ENCODE measurements around the gene ROBO1. TPM values are rescaled to one million over a fixed set of nuclear protein-coding genes. Genes with fewer than 3 reads are reported as not detected.

The ROBO1 gene
- polyA plus RNA-seq, 1 experiment, result 33.9 TPM

DNA sequence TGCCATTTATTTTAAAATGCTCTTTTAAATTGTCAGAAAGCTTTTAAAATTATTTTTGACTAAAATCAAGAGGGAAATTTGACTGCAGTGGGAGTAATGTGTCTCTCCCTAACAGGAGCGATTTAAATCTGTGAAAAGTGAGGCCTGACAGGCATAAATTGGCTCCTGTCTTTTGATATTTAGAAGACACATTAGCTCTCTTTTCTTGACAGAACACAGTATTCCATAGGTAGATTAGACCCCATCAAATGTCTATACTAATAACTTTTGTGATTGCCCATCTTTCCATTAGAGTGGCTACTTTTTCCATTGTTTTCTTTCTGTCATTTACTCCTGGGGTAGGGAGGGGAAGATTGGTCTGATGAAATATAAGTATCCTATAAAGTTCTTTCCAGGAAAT is 866.3 kb downstream of the ROBO1 start:
- no peaks in the 10 kb centered on the region for H3K27me3 ChIP-seq (ENCODE audit: control insufficient read depth, insufficient read depth, low read length)
- no peaks in the 10 kb centered on the region for H3K36me3 ChIP-seq (ENCODE audit: control insufficient read depth, insufficient read depth, low read length)
- TF ChIP-seq, protein P1, sequence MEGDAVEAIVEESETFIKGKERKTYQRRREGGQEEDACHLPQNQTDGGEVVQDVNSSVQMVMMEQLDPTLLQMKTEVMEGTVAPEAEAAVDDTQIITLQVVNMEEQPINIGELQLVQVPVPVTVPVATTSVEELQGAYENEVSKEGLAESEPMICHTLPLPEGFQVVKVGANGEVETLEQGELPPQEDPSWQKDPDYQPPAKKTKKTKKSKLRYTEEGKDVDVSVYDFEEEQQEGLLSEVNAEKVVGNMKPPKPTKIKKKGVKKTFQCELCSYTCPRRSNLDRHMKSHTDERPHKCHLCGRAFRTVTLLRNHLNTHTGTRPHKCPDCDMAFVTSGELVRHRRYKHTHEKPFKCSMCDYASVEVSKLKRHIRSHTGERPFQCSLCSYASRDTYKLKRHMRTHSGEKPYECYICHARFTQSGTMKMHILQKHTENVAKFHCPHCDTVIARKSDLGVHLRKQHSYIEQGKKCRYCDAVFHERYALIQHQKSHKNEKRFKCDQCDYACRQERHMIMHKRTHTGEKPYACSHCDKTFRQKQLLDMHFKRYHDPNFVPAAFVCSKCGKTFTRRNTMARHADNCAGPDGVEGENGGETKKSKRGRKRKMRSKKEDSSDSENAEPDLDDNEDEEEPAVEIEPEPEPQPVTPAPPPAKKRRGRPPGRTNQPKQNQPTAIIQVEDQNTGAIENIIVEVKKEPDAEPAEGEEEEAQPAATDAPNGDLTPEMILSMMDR (IDR thresholded peaks at IDR 0.05; ENCODE audit: insufficient read depth, low read depth, low read length), result no peak
- H3K4me3 ChIP-seq (ENCODE audit: low read depth, low read length), result no peak overlapping the region
- ChIA-PET POLR2A (no interaction called here), CTCF (no interaction called here)
- no peak for DNase-seq (ENCODE audit: low read depth)

DNA sequence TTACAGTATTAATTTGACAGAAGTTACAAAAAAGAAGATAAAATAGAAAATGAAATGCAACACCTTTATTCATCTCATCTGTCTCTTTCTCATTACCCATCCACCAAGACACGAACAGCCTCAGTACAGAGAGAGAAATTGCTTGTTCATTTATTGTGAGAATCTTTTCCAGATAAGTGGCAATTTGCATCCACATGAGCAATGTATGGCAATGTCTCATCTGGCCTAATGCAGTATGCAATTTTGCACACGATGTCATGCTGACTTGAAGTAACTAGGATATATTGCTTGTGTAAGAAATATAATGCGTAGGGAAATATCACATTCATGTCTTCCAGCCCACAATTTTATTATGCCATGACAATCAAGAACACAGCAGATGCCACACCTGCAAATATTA is 866.9 kb downstream of the ROBO1 start:
- no peak overlapping the region for H3K4me3 ChIP-seq (ENCODE audit: low read depth, low read length)
- no peaks in the 10 kb centered on the region for H3K36me3 ChIP-seq (ENCODE audit: control insufficient read depth, insufficient read depth, low read length)
- H3K27me3 ChIP-seq (ENCODE audit: control insufficient read depth, insufficient read depth, low read length), result no peaks in the 10 kb centered on the region
- TF ChIP-seq, protein P1 (IDR thresholded peaks at IDR 0.05; ENCODE audit: insufficient read depth, low read depth, low read length), result no peak
- POLR2A ChIA-PET, result no interaction called here
- no peak for DNase-seq (ENCODE audit: low read depth)
- CTCF ChIA-PET, result no interaction called here

DNA sequence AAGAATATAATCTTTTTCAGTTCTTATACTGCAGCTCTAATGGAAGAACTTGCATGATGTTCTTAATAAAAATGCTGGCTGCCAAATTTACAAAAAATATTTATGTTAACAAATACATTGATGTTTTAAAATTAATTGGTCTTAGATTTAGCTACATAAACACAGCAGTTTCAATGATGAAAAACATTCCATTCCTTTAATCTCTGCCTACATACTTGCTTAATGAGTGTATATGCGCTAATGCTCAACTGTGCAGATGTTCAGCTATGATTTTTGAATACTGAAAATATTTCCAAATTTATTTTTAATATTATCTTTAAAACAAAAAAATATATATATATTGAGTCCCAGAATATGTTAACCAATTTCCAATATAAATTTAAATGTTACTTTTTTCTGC is 867.4 kb downstream of the ROBO1 start:
- POLR2A ChIA-PET, result no interaction called here
- DNase-seq (ENCODE audit: low read depth), result no peak

DNA sequence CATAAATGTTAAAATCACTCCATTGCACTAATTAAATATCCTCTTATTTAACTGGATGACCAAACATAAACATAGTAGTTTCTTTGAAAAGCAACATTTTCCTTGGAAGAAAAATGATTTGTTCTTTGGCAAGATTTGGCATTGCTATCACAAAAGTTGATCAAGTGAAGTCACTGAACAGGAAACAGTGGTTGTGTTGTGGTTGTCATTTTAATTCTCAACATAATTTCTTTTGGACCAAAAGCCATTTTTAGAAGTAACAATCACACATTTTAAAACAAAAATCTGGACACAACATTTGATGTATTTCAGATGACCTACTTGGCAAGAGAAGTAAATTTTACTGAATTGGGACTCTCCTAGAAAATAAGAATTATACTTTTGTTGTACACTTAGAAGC is 872.3 kb downstream of the ROBO1 start:
- no peaks in the 10 kb centered on the region for H3K36me3 ChIP-seq (ENCODE audit: control insufficient read depth, insufficient read depth, low read length)
- H3K27me3 ChIP-seq (ENCODE audit: control insufficient read depth, insufficient read depth, low read length), result no peaks in the 10 kb centered on the region
- TF ChIP-seq, protein P1 (IDR thresholded peaks at IDR 0.05; ENCODE audit: insufficient read depth, low read depth, low read length), result no peak
- ChIA-PET CTCF (no interaction called here), POLR2A (no interaction called here)
- DNase-seq (ENCODE audit: low read depth), result no peak
- H3K4me3 ChIP-seq (ENCODE audit: low read depth, low read length), result no peak overlapping the region

More for the DNA sequence above, 867.4 kb downstream of the ROBO1 start:
- no peaks in the 10 kb centered on the region for H3K27me3 ChIP-seq (ENCODE audit: control insufficient read depth, insufficient read depth, low read length)
- H3K36me3 ChIP-seq (ENCODE audit: control insufficient read depth, insufficient read depth, low read length), result no peaks in the 10 kb centered on the region
- CTCF ChIA-PET, result no interaction called here
- TF ChIP-seq, protein P1 (IDR thresholded peaks at IDR 0.05; ENCODE audit: insufficient read depth, low read depth, low read length), result no peak
- no peak overlapping the region for H3K4me3 ChIP-seq (ENCODE audit: low read depth, low read length)

DNA sequence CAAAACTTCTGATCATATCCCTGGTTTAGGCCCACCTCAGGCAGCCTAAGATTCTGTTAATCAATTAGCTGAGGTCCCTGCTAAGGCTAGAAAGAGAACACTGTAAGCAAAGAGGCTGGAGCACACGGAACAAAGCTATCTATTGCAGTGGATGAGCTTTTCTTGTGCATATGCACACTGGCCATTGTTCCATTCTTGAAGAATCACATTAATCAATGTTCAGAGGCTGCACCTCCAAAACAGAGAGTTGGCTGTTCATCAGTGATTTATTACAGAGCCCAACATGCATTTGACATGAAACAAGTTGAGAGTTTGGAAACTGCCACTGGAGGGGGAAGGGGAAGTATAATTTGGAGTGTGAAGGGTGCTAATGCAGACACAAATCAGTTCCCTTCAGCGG is 873.0 kb downstream of the ROBO1 start:
- DNase-seq (ENCODE audit: low read depth), result no peak
- ChIA-PET POLR2A (no interaction called here), CTCF (no interaction called here)
- no peak overlapping the region for H3K4me3 ChIP-seq (ENCODE audit: low read depth, low read length)
- TF ChIP-seq, protein P1 (IDR thresholded peaks at IDR 0.05; ENCODE audit: insufficient read depth, low read depth, low read length), result no peak
- no peaks in the 10 kb centered on the region for H3K36me3 ChIP-seq (ENCODE audit: control insufficient read depth, insufficient read depth, low read length)
- no peaks in the 10 kb centered on the region for H3K27me3 ChIP-seq (ENCODE audit: control insufficient read depth, insufficient read depth, low read length)

Data from BJ (cell line).